ENCODE data around the gene SRSF7.
"Not testable (repeated sequence)": the region's sequence is repeated elsewhere in the genome, so short reads cannot be mapped to it uniquely, and the experiment has no call there.

Gene SRSF7

DNA sequence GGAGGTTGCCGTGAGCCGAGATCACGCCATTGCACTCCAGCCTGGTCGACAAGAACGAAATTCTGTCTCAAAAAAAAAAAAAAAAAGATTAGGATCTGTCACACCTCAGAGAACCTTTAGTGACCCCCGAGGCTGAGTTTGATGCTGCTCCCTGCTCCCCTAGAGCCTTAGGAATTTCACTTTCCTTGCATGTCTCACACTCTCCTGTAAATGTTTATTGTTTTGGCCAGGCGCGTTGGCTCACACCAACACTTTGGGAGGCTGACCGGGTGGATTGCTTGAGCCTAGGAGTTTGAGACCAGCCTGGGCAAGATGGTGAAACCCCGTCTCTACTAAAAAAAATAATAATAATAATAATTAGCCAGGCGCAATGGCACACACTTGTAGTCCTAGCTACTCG is 31.5 kb downstream of the SRSF7 start:
- no peak for ATAC-seq (ENCODE audit: low read depth)

DNA sequence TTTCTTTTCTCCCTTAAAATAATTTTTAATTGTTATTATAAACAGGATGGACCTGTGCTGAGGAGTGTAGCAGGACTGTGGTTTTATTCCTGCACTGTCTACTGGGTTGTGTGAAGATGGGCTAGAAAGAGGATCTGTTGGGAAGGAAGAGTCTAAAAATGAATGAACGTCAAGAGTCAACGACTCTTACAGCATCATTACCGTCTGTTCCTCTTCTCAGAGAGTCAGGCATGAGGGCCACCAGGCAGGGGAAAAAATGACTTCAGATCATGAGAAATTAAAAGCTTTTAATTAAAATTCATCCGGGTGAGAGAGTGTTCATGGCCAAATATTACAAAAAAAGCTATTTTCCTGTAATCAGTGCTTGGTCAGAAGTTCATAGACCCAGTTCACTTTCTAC is 32.6 kb downstream of the SRSF7 start:
- DNase-seq (ENCODE audit: low spot score) (no peak), ATAC-seq (ENCODE audit: low read depth) (no peak)
- TF ChIP-seq, protein P1, sequence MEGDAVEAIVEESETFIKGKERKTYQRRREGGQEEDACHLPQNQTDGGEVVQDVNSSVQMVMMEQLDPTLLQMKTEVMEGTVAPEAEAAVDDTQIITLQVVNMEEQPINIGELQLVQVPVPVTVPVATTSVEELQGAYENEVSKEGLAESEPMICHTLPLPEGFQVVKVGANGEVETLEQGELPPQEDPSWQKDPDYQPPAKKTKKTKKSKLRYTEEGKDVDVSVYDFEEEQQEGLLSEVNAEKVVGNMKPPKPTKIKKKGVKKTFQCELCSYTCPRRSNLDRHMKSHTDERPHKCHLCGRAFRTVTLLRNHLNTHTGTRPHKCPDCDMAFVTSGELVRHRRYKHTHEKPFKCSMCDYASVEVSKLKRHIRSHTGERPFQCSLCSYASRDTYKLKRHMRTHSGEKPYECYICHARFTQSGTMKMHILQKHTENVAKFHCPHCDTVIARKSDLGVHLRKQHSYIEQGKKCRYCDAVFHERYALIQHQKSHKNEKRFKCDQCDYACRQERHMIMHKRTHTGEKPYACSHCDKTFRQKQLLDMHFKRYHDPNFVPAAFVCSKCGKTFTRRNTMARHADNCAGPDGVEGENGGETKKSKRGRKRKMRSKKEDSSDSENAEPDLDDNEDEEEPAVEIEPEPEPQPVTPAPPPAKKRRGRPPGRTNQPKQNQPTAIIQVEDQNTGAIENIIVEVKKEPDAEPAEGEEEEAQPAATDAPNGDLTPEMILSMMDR (IDR thresholded peaks at IDR 0.05; ENCODE audit: poor library complexity, severe bottlenecking): no peak
- H3K27ac ChIP-seq (ENCODE audit: poor library complexity, severe bottlenecking): no peak overlapping the region
- no peaks in the 10 kb centered on the region for H3K9me3 ChIP-seq (ENCODE audit: severe bottlenecking)
- no peak overlapping the region for H3K4me3 ChIP-seq (ENCODE audit: severe bottlenecking)
- H3K4me1 ChIP-seq (ENCODE audit: insufficient read depth, poor library complexity, severe bottlenecking): peaks cover 3% of the 10 kb centered on the region
- H3K27me3 ChIP-seq (ENCODE audit: insufficient read depth, poor library complexity, severe bottlenecking): no peaks in the 10 kb centered on the region
- H3K36me3 ChIP-seq (ENCODE audit: low read depth): no peaks in the 10 kb centered on the region

More for the DNA sequence above, 31.5 kb downstream of the SRSF7 start:
- H3K36me3 ChIP-seq (ENCODE audit: low read depth): no peaks in the 10 kb centered on the region
- TF ChIP-seq, protein P1 (IDR thresholded peaks at IDR 0.05; ENCODE audit: poor library complexity, severe bottlenecking): no peak
- H3K9me3 ChIP-seq (ENCODE audit: severe bottlenecking): no peaks in the 10 kb centered on the region
- H3K4me3 ChIP-seq (ENCODE audit: severe bottlenecking): no peak overlapping the region
- no peak overlapping the region for H3K27ac ChIP-seq (ENCODE audit: poor library complexity, severe bottlenecking)
- no peaks in the 10 kb centered on the region for H3K27me3 ChIP-seq (ENCODE audit: insufficient read depth, poor library complexity, severe bottlenecking)
- DNase-seq (ENCODE audit: low spot score): no peak
- H3K4me1 ChIP-seq (ENCODE audit: insufficient read depth, poor library complexity, severe bottlenecking): peaks cover 3% of the 10 kb centered on the region

DNA sequence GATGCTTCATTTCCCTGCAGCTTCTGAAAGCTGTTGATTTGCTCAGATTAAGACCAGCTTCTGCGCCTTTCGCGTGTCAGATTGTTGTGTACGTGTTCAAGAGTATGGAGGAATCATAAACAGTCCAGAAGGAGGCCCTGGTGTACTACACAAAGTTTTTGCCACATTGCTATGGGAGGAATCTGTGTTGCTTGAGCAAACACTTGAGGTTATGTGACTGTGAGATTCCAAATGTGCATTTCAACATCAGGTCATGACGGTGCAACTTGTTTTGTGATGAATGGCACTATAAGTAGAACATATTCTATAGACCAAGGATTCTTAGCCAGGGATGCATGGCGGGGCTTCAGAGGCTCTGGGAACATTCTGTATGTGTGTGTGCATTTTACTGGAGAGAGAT is 35.0 kb downstream of the SRSF7 start:
- Histone ChIP-seq H3K4me1 (ENCODE audit: insufficient read depth, poor library complexity, severe bottlenecking) (peaks cover 3% of the 10 kb centered on the region), H3K36me3 (ENCODE audit: low read depth) (no peaks in the 10 kb centered on the region), H3K9me3 (ENCODE audit: severe bottlenecking) (no peaks in the 10 kb centered on the region), H3K4me3 (ENCODE audit: severe bottlenecking) (no peak overlapping the region), H3K27me3 (ENCODE audit: insufficient read depth, poor library complexity, severe bottlenecking) (no peaks in the 10 kb centered on the region), H3K27ac (ENCODE audit: poor library complexity, severe bottlenecking) (no peak overlapping the region)
- TF ChIP-seq, protein P1 (IDR thresholded peaks at IDR 0.05; ENCODE audit: poor library complexity, severe bottlenecking): no peak
- no peak for DNase-seq (ENCODE audit: low spot score)
- ATAC-seq (ENCODE audit: low read depth): no peak

DNA sequence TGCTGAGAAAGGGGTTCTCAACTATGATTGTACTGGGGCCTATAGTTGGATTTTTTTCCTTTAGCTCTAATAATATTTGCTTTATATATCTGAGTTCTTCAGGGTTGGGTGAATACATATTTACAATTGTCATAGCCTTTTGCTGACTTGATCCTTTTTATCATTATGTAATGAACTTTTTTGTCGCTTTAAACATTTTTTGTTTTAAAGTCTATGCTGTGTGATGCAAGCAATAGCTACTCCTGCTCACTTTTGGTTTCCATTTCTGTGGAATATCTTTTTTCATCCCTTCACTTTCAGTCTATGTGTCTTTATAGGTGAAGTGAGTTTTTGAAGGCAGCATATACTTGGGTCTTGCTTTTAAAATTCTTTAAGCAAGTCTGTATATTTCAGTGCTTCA is 36.2 kb downstream of the SRSF7 start:
- DNase-seq (ENCODE audit: low spot score); H3K36me3 ChIP-seq (ENCODE audit: low read depth); H3K4me3 ChIP-seq (ENCODE audit: severe bottlenecking); ATAC-seq (ENCODE audit: low read depth); H3K27me3 ChIP-seq (ENCODE audit: insufficient read depth, poor library complexity, severe bottlenecking); H3K4me1 ChIP-seq (ENCODE audit: insufficient read depth, poor library complexity, severe bottlenecking); H3K9me3 ChIP-seq (ENCODE audit: severe bottlenecking); H3K27ac ChIP-seq (ENCODE audit: poor library complexity, severe bottlenecking): not testable (repeated sequence)

DNA sequence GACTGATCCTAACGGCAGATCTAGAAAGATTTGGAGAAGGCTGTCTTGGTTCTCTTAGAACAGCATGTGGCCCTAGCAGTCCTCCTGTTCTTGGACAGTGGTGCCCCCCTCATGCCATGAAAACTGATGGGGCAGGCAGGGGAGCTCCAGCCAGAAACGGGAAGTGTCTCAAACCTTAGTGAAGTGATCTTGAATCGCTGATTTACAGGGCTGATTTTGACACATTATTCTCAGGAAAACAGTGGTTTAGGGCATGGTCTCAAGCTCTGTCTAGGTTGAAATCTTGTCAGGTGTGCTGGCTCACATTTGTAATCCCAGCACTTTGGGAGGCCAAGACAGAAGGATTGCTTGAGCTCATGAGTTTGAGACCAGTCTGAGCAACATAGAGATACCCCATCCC is 37.8 kb downstream of the SRSF7 start:
- TF ChIP-seq, protein P1 (IDR thresholded peaks at IDR 0.05; ENCODE audit: poor library complexity, severe bottlenecking): no peak
- ATAC-seq (ENCODE audit: low read depth) (no peak), DNase-seq (ENCODE audit: low spot score) (no peak)
- H3K27ac ChIP-seq (ENCODE audit: poor library complexity, severe bottlenecking): no peak overlapping the region
- H3K36me3 ChIP-seq (ENCODE audit: low read depth): no peaks in the 10 kb centered on the region
- H3K9me3 ChIP-seq (ENCODE audit: severe bottlenecking): no peaks in the 10 kb centered on the region
- no peak overlapping the region for H3K4me3 ChIP-seq (ENCODE audit: severe bottlenecking)
- no peaks in the 10 kb centered on the region for H3K27me3 ChIP-seq (ENCODE audit: insufficient read depth, poor library complexity, severe bottlenecking)
- H3K4me1 ChIP-seq (ENCODE audit: insufficient read depth, poor library complexity, severe bottlenecking): no peaks in the 10 kb centered on the region
